Mammary epithelial cell (primary cell): ENCODE measurements around the gene RPS6KA2.

Experiments
- CTCF ChIP-seq, 2 donors: IDR thresholded peaks in 1 of 2; conservative IDR thresholded peaks in 1 of 2; 2 replicates each; pipeline ENCODE4 v1.5.1; 2011 to 2012; ENCODE audit warnings: inconsistent platforms in 2 of 2, low read length in 2 of 2, mild to moderate bottlenecking in 2 of 2, control low read depth in 1 of 2, low read depth in 1 of 2; ENCODE audit not compliant: insufficient read depth in 1 of 2; ENCODE audit errors: extremely low read depth in 1 of 2
- EZH2 ChIP-seq: IDR thresholded peaks from 2 replicates; pipeline ENCODE4 v1.6.1; 2012; ENCODE audit warnings: low read length, inconsistent platforms, borderline replicate concordance

- TF ChIP-seq CTCF (conservative IDR thresholded peaks at IDR 0.05 in 1 of 2, IDR thresholded peaks at IDR 0.05 in 1 of 2; ENCODE audit: extremely low read depth in 1 of 2, insufficient read depth in 1 of 2, low read depth in 1 of 2, low read length in 2 of 2) (no peak), EZH2 (no peak)
Observed at GRCh38 chr6:166507380-166507779, 119.7 kb downstream of the RPS6KA2 start.
